Measurements from ENCODE around the gene PLBD1. TPM values are rescaled to one million over a fixed set of nuclear protein-coding genes. Genes with fewer than 3 reads are reported as not detected.

The PLBD1 gene
- total RNA-seq, 1 experiment from 2014 or later = not detected

GRCh38 chr12:14572401-14572800 lies 4.7 kb upstream of the PLBD1 start:
- H3K27me3 ChIP-seq (replicated peaks; ENCODE audit: insufficient read depth, low read depth, low read length, poor library complexity) = no peaks in the 10 kb centered on the region
- no peak overlapping the region for H3K27ac ChIP-seq (ENCODE audit: low read depth, low read length, poor library complexity, severe bottlenecking)
- H3K4me1 ChIP-seq (ENCODE audit: insufficient read depth, low read length, poor library complexity, severe bottlenecking) = peaks cover 21% of the 10 kb centered on the region
- intact Hi-C loops (cut with micrococcal nuclease; ENCODE audit: unreplicated experiment) = no loop called here
- DNase-seq (ENCODE audit: low spot score) = no peak
- BruUV-seq (replicated peaks) = no TSS peak
- H3K9me3 ChIP-seq (ENCODE audit: low read depth, low read length, poor library complexity, severe bottlenecking) = no peaks in the 10 kb centered on the region
- CTCF ChIA-PET = no interaction called here
- H3K36me3 ChIP-seq (ENCODE audit: insufficient read depth, low read length, poor library complexity, severe bottlenecking) = no peaks in the 10 kb centered on the region
- POLR2A ChIA-PET (ENCODE audit: low non-redundant PET) = no interaction called here
- H3K4me3 ChIP-seq (ENCODE audit: low read depth, low read length, poor library complexity, severe bottlenecking) = no peak overlapping the region
- no peak for TF ChIP-seq EZH2 (IDR thresholded peaks at IDR 0.05; ENCODE audit: borderline replicate concordance, low read depth, low read length, poor library complexity, severe bottlenecking)
- peak; percentile 30; the same call in 1 of the 2 replicates for TF ChIP-seq CTCF (conservative IDR thresholded peaks at IDR 0.05; ENCODE audit: low read depth, low read length)

GRCh38 chr12:14571779-14572178 lies 4.1 kb upstream of the PLBD1 start:
- Histone ChIP-seq H3K4me1 (ENCODE audit: insufficient read depth, low read length, poor library complexity, severe bottlenecking) (peaks cover 21% of the 10 kb centered on the region), H3K27ac (ENCODE audit: low read depth, low read length, poor library complexity, severe bottlenecking) (no peak overlapping the region), H3K4me3 (ENCODE audit: low read depth, low read length, poor library complexity, severe bottlenecking) (no peak overlapping the region), H3K9me3 (ENCODE audit: low read depth, low read length, poor library complexity, severe bottlenecking) (no peaks in the 10 kb centered on the region), H3K27me3 (replicated peaks; ENCODE audit: insufficient read depth, low read depth, low read length, poor library complexity) (no peaks in the 10 kb centered on the region), H3K36me3 (ENCODE audit: insufficient read depth, low read length, poor library complexity, severe bottlenecking) (no peaks in the 10 kb centered on the region)
- DNase-seq (ENCODE audit: low spot score) = no peak
- intact Hi-C loops (cut with micrococcal nuclease; ENCODE audit: unreplicated experiment) = no loop called here
- ChIA-PET CTCF (no interaction called here), POLR2A (ENCODE audit: low non-redundant PET) (no interaction called here)
- no peak for TF ChIP-seq EZH2 (IDR thresholded peaks at IDR 0.05; ENCODE audit: borderline replicate concordance, low read depth, low read length, poor library complexity, severe bottlenecking)
- TF ChIP-seq CTCF (conservative IDR thresholded peaks at IDR 0.05; ENCODE audit: low read depth, low read length) = no peak
- no TSS peak for BruUV-seq (replicated peaks)

- Histone ChIP-seq H3K36me3 (ENCODE audit: insufficient read depth, low read length, poor library complexity, severe bottlenecking) (no peaks in the 10 kb centered on the region), H3K27ac (ENCODE audit: low read depth, low read length, poor library complexity, severe bottlenecking) (no peak overlapping the region), H3K4me3 (ENCODE audit: low read depth, low read length, poor library complexity, severe bottlenecking) (no peak overlapping the region), H3K27me3 (replicated peaks; ENCODE audit: insufficient read depth, low read depth, low read length, poor library complexity) (peaks cover 3% of the 10 kb centered on the region), H3K4me1 (ENCODE audit: insufficient read depth, low read length, poor library complexity, severe bottlenecking) (peaks cover 6% of the 10 kb centered on the region), H3K9me3 (ENCODE audit: low read depth, low read length, poor library complexity, severe bottlenecking) (no peaks in the 10 kb centered on the region)
- BruUV-seq (replicated peaks) = no TSS peak
- ChIA-PET CTCF (no interaction called here), POLR2A (ENCODE audit: low non-redundant PET) (no interaction called here)
- DNase-seq (ENCODE audit: low spot score) = no peak
- intact Hi-C loops (cut with micrococcal nuclease; ENCODE audit: unreplicated experiment) = no loop called here
- no peak for TF ChIP-seq CTCF (conservative IDR thresholded peaks at IDR 0.05; ENCODE audit: low read depth, low read length)
- TF ChIP-seq EZH2 (IDR thresholded peaks at IDR 0.05; ENCODE audit: borderline replicate concordance, low read depth, low read length, poor library complexity, severe bottlenecking) = no peak
Observed at GRCh38 chr12:14570231-14570630, 2.5 kb upstream of the PLBD1 start.

Measured in A673 (cell line).